C1 segment of cervical spinal cord (tissue), 14 donors: ENCODE results near the gene TFPI2.

Source experiments
- DNase-seq, 14 donors: peaks; one replicate each; lab custom pipeline; 2025; lab: John Stamatoyannopoulos, UW

TFPI2 gene

GRCh38 chr7:93858857-93859256 lies 31.7 kb downstream of the TFPI2 start:
- DNase-seq, result no peak

DNA sequence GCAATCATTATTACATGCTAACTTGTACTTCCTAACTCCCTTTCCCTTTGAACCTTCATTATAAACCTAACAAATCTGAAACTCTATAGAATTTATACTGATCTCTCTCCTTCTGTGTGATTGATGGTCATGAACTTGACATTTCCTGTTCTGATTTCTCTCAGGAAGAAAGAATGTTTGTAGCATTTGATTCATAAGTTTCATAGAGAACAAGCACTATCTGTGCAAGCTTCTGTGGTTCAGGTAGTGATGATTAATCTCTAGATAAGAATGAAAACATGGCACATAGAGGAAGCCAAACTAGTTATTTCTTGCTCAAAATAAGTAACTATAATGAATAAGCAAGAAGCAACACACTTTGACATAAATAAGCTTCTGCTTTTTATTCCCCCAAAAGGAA lies 34.2 kb downstream of the TFPI2 start:
- DNase-seq, result no peak

DNA sequence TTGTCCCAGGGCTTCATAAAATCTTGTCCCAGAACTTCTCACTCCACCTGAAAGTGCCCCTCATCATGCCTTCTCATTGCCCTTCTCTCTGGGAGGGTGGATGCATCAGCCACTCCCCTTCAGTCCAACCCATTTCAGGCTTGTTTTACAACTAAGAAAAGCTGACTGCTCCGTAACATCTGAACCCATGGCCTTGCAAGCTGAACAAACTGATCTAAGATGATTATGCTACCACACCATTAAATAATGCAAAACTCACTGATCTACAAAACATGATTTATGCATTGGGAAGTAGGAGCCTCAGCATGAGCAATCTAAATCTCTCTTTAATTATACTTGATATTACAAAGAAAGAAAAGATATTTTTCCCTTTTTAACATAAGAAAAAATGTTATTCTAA lies 34.8 kb downstream of the TFPI2 start:
- no peak for DNase-seq

DNA sequence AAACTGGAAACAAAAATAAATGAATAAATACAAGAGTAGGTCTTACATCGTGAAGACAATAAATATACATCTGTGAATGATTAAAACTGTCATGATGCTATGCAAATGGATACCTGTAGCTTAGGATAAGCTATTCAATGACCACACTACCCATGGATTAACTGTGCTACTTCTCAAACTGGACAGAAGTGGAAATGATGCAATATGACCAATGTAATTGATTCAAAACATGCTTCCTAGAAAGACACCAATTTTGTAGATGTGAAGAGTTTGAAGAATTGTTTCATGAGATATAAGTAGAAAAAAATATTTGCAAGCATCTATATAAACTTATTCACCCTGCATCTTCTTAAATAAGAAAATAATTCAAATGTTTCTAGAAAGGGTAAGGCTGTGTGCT lies 36.1 kb downstream of the TFPI2 start:
- DNase-seq, result no peak

DNA sequence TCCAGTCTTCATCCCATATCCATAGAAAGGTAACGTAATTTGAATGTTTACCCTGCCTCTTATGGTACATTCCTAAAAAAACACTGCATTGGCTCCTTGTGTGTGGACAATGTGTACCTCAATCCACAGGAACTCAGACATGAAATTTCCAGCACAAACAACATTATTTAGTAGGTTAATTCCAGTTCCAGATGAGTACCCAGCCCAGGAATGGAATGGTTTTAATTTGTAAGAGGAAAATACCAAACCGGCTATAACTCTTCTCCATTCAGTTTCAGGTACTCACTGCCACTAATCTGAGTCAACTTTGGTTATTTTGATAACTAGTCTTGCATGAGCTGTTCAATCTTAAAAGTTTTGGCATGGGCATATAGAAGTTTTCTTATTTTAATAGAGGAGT lies 39.0 kb downstream of the TFPI2 start:
- DNase-seq, result no peak

DNA sequence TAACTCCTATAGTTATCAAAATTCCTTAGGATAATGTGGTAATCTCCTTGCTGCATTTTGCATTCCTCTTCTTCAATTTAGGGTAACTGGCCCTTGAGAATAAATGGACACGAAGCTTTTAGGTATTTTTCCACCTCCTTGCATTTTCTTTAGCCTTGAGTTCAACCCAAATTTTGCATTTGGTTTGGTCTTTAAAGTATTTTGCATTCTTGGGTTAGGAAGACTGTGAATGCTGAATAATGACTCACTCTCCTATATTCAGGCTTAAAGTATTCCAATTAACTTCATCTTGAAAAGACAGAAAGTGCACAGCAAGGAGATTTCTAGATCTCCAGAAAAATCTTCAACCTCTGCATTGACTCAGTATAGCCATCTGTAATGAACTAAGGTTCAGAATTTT lies 47.3 kb downstream of the TFPI2 start:
- no peak for DNase-seq

- DNase-seq, result no peak
Observed at GRCh38 chr7:93838966-93839365, 51.6 kb downstream of the TFPI2 start.

DNA sequence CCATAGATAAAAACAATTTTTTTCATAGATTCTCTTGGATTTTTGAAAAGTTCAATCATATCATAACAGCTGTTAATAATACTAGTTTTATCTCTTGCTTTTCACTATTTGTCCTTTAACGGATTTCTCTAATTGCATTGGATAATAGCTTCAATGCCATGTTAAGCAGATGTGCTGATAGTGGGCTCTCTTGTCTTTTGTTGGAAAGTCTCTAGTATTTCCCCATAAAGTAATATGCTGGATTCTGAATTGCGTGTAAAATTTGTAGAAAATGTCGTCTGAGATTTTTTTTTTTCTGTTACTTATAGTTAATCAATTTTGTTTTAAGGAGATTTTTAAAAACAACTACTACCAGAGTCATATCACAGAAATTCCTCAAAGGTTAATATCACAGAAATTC lies 53.3 kb downstream of the TFPI2 start:
- DNase-seq, result no peak

DNA sequence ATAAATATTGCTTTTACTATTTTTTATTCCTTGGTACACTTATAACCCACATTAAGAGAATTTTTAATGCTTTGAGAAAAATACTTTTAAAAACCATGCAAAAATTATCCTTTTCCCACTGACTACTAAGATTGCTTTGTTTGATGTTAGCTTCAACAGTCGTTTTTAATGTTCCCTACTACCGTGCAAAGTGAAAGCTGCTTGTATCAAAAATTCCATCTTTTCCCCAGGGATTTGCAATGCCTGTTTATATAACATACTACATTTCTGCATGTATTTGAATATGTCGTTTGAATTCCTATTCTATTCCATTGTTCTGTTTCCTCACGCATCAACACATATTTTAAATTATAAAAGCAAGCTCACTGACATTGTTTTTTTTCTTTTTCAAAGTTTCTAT lies 54.4 kb downstream of the TFPI2 start:
- no peak for DNase-seq

GRCh38 chr7:93835702-93836101 lies 54.9 kb downstream of the TFPI2 start:
- no peak for DNase-seq
